Bronchial epithelial cell (primary cell): ENCODE results near the gene AKT1S1. TPM values are rescaled to one million over a fixed set of nuclear protein-coding genes. Genes with fewer than 3 reads are reported as not detected.

ENCODE experiments used
- DNase-seq: peaks from one replicate; pipeline ENCODE4 v3.0.0-alpha.2; 2010; ENCODE audit warnings: low read depth
- FAIRE-seq: peaks from 2 replicates; lab custom pipeline; 2011; peaks lifted over from hg19 to GRCh38; lab: Jason Lieb, UNC
- H3K27me3 ChIP-seq: 2 replicates; pipeline ENCODE4 v1.5.1; 2011; ENCODE audit warnings: low read length; ENCODE audit not compliant: control insufficient read depth, insufficient read depth
- H3K36me3 ChIP-seq: 2 replicates; pipeline ENCODE4 v1.5.1; 2011; ENCODE audit warnings: low read length; ENCODE audit not compliant: control insufficient read depth, insufficient read depth
- H3K4me3 ChIP-seq: 2 replicates; pipeline ENCODE4 v1.5.1; 2011; ENCODE audit warnings: mild to moderate bottlenecking, low read depth, low read length, control low read depth
- CTCF ChIP-seq: IDR thresholded peaks from 2 replicates; pipeline ENCODE4 v1.5.1; 2011; ENCODE audit warnings: mild to moderate bottlenecking, moderate library complexity, low read length, control low read depth, inconsistent platforms; ENCODE audit not compliant: insufficient read depth, severe bottlenecking
- total RNA-seq: library from RNA; depleted of rRNA; stranded (reverse); fragments of >200 nt; gene quantifications from 2 replicates; pipeline ENCODE4 v1.2.1, GENCODE V29; 2014

Gene AKT1S1
- total RNA-seq, 1 donor from 2014 or later = 3.7 TPM

- peaks cover 28% of the 10 kb centered on the region for H3K36me3 ChIP-seq
- H3K4me3 ChIP-seq = peak overlapping the region; percentile 63
- no peaks in the 10 kb centered on the region for H3K27me3 ChIP-seq
- FAIRE-seq (no peak), DNase-seq (peak; percentile 88)
- no peak for TF ChIP-seq CTCF
Observed at GRCh38 chr19:49877879-49878743, 956 bp upstream of the AKT1S1 start.

- Histone ChIP-seq H3K4me3 (peak overlapping the region; percentile 93), H3K36me3 (peaks cover 19% of the 10 kb centered on the region), H3K27me3 (no peaks in the 10 kb centered on the region)
- DNase-seq (peak; percentile 93), FAIRE-seq (no peak)
- no peak for TF ChIP-seq CTCF
Observed at GRCh38 chr19:49876422-49877019, 634 bp downstream of the AKT1S1 start.

- Histone ChIP-seq H3K27me3 (no peaks in the 10 kb centered on the region), H3K4me3 (peak overlapping the region; percentile 93), H3K36me3 (peaks cover 18% of the 10 kb centered on the region)
- FAIRE-seq = no peak
- TF ChIP-seq CTCF = no peak
- DNase-seq = no peak
Observed at GRCh38 chr19:49875857-49876421, 1.2 kb downstream of the AKT1S1 start.

- FAIRE-seq (no peak), DNase-seq (no peak)
- no peak for TF ChIP-seq CTCF
- no peaks in the 10 kb centered on the region for H3K27me3 ChIP-seq
- H3K36me3 ChIP-seq = peaks cover 14% of the 10 kb centered on the region
- H3K4me3 ChIP-seq = no peak overlapping the region
Observed at GRCh38 chr19:49875177-49875576, 2.0 kb downstream of the AKT1S1 start.

GRCh38 chr19:49874503-49875157, 2.5 kb downstream of the AKT1S1 start:
- no peaks in the 10 kb centered on the region for H3K27me3 ChIP-seq
- TF ChIP-seq CTCF = no peak
- DNase-seq = peak; percentile 73
- FAIRE-seq = no peak
- H3K4me3 ChIP-seq = no peak overlapping the region
- peaks cover 13% of the 10 kb centered on the region for H3K36me3 ChIP-seq
